OCI-M2 (cell line): ENCODE results near the gene ZCWPW1.

ENCODE experiments used
- DNase-seq: peaks from one replicate; lab custom pipeline; 2025; ENCODE audit not compliant: unreplicated experiment; lab: John Stamatoyannopoulos, UW

Gene ZCWPW1, protein sequence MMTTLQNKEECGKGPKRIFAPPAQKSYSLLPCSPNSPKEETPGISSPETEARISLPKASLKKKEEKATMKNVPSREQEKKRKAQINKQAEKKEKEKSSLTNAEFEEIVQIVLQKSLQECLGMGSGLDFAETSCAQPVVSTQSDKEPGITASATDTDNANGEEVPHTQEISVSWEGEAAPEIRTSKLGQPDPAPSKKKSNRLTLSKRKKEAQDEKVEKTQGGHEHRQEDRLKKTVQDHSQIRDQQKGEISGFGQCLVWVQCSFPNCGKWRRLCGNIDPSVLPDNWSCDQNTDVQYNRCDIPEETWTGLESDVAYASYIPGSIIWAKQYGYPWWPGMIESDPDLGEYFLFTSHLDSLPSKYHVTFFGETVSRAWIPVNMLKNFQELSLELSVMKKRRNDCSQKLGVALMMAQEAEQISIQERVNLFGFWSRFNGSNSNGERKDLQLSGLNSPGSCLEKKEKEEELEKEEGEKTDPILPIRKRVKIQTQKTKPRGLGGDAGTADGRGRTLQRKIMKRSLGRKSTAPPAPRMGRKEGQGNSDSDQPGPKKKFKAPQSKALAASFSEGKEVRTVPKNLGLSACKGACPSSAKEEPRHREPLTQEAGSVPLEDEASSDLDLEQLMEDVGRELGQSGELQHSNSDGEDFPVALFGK

DNA sequence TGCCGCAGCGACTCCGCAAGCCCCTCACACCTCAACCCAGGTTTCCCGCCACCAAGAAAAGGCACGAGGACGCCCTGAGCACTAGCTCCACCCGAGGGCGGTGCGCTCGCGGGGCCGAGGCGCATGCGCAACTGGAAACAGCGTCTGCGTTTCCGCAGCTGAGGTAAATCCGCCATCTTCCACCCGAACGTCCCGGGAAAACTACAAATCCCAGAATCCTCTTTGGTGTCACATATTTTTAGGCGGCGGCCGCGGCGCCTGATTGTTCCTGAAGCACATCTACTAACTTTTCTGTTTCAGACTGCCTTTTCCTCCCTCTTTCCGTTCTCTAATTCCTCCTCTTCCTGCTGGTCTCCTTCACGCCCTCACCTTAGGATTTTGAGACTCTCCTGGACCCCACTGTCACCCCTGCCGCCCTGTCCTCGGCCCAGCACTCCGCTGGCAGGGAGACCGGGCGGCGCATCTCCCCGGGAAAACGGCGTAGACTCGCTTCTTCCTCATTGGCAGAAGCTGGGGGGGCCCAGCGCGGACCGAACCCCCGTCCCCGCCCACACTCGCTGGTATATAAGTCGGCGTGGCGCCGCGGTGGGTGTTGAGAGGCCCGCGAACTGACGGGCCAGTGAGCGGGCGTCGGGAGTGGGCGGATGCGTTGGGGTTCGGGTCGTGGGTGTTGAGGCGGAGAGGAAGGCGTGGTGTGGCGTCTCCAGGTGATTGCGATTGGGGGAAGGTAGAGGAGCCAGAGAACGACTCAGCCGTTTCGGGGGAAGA is at the start of gene ZCWPW1:
Gene ZCWPW1 (minus strand): TSS at position 505 of the 768 bp plus-strand sequence. CDS start 8,054 bp downstream, outside the sequence.
- DNase-seq, result no peak

GRCh38 chr7:100477871-100478267 is 49.4 kb upstream of the ZCWPW1 start:
- DNase-seq, result no peak

GRCh38 chr7:100476903-100477870 is 48.7 kb upstream of the ZCWPW1 start:
- no peak for DNase-seq

GRCh38 chr7:100476101-100476780 is 47.7 kb upstream of the ZCWPW1 start:
- DNase-seq, result no peak

DNA sequence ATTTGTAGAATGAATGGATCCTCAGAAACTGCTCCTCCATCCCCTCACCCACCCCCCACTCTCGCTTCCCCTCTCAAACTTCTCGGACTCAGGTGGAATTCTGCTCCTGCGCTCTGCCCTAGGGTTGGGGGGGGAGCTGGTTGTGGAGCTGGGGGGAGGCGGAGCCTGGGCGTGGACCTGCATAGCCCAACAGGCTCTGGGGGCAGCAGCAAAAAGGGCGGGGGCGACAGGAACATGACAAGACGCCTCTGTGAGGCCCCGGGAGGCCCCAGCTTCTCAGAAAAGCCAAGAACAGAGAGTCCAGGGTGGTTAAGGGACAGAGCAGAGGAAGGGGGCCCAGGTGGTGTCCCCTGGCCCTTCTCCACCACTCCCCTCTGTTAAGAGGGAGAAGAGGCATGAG is 47.0 kb upstream of the ZCWPW1 start:
- DNase-seq, result no peak

GRCh38 chr7:100472854-100473499 is 44.5 kb upstream of the ZCWPW1 start:
- DNase-seq, result no peak

DNA sequence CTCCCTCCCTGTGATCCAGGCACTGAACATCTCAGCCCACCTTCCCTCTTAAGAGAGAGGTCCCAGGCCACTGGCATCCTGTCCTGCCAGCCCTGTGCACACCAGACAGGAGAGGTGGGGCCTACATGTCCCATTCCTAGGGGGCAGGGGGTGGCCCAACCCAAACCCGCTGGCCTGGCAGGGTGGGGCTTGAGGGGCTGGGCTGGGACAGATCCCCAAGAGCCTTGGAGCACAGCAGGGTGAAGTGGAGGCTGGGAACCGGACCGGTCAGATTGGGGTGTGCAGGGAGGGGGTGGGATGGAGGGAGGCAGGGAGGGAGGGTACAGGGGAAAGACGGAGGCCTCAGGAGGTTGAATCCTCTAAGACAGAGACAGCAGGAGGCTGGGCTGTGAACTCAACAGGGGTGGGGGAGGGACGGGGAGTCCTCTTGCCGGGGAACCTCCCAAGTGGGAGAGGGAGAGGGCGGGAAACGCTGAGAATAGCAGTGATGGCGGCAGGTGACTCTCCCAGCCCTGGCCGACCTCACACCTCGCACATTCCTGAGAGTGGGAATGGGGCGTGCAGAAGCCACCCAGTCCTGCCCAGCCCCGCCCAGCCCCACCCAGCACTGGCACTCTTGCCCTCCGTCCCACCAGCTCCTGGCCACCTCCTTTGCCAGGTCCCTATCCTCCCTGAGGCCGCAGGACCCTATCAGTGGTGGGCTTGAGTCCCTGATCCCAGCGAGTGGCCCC is 43.8 kb upstream of the ZCWPW1 start:
- DNase-seq, result no peak

DNA sequence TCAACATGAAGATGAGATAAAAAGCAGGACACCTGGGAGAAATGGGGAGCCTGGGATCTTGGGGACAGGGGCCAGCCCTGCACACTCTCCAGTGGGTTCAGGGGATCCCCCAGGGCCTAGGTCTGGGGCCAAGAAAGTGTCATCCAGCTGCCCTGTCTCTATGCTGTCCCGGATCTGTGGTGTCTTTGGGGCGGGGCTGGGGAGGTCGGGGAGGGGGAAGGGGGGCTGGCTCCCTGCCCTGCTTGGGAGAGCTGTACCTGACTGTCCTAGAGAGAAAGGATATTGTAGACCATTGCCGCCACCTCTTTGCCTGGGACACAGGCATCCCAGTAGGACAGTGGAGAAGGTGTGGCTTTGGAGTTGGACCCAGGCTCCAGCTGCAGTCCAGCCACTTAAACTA is 42.5 kb upstream of the ZCWPW1 start:
- DNase-seq, result no peak

- peak; percentile 68 for DNase-seq
These were observed 40.9 kb upstream of the ZCWPW1 start for GRCh38 chr7:100469227-100470044.

- DNase-seq, result no peak
These were observed 39.3 kb upstream of the ZCWPW1 start for GRCh38 chr7:100467638-100468373.

- no peak for DNase-seq
These were observed 38.4 kb upstream of the ZCWPW1 start for GRCh38 chr7:100466653-100467605.

DNA sequence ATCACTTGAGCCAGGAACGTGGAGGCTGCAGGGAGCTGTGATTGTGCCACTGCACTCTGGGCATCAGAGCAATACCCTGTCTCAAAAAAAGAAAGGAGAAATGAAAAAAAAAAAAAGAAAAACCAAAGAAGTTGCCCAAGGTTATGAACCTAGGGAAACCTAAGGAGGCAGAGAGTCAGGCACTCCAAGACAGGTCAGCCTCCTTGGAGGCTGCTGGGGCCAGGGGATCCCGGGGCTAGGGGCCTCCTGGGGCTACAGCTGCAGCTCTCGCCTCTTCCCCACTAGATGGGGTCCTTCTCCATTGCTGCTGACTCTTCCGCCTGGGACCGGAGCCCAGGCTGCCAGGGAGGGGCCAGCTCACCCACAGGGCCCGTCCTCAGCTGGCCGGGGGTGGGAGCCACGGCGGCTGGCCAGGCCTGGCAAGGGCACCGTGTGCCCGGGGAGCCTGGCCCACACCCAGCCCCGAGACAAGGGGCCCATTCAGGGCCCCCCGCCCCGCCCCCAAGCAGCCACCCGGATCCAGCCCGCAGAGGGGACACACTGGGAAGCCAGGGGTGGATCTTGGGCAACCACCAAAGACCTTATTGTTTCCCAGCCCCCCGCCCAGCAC is 37.3 kb upstream of the ZCWPW1 start:
- DNase-seq, result no peak

- no peak for DNase-seq
These were observed 36.8 kb upstream of the ZCWPW1 start for GRCh38 chr7:100465299-100465698.

GRCh38 chr7:100464791-100465190 is 36.3 kb upstream of the ZCWPW1 start:
- no peak for DNase-seq

DNA sequence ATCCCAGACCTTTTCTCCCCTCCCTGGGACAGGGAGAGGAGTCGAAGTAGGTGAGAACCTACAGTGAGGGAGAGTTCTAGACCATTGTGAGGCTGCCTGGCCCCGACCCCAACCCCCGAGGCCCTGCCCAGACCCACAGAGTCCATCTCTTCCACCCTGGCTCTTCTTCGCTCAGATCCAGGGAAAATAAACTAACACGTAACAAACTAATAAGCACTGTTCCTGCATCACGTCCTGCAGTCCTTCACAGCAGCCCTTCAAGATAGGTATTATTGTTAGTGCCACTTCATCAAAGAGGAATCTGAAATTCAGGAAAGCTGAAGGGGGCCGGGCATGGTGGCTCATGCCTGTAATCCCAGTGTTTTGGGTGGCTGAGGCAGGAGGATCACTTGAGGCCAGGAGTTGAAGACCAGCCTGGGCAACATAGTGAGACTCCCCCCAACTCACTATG is 35.7 kb upstream of the ZCWPW1 start, which contains the start of gene SPACDR:
Gene SPACDR (minus strand): TSS at position 51 of the 451 bp plus-strand sequence. CDS start 235 bp downstream, outside the sequence.
- no peak for DNase-seq
